ENCODE measurements around the gene SLC38A8.

The SLC38A8 gene

GRCh38 chr16:83968306-83968851 lies 74.2 kb downstream of the SLC38A8 start:
- no peak for TF ChIP-seq CTCF (IDR thresholded peaks at IDR 0.05; ENCODE audit: low read depth, low read length, missing control alignments)
- in situ Hi-C loops (cut with HindIII; ENCODE audit: low sequenced_read_pairs): no loop called here
- DNase-seq (ENCODE audit: low read depth): no peak
- peak overlapping the region; percentile 16 for H3K4me3 ChIP-seq (ENCODE audit: low read depth, low read length)

GRCh38 chr16:83967838-83968305 lies 74.7 kb downstream of the SLC38A8 start, which contains the start of gene NECAB2:
Gene NECAB2 (plus strand): TSS chr16:83968244. CDS start chr16:83968649, 405 bp downstream.
- DNase-seq (ENCODE audit: low read depth): no peak
- peak; percentile 43 for TF ChIP-seq CTCF (IDR thresholded peaks at IDR 0.05; ENCODE audit: low read depth, low read length, missing control alignments)
- in situ Hi-C loops (cut with HindIII; ENCODE audit: low sequenced_read_pairs): no loop called here
- H3K4me3 ChIP-seq (ENCODE audit: low read depth, low read length): peak within 1 kb of the TSS; percentile 16

GRCh38 chr16:83967091-83967490 lies 75.5 kb downstream of the SLC38A8 start:
- DNase-seq (ENCODE audit: low read depth): no peak
- in situ Hi-C loops (cut with HindIII; ENCODE audit: low sequenced_read_pairs): no loop called here
- no peak for TF ChIP-seq CTCF (IDR thresholded peaks at IDR 0.05; ENCODE audit: low read depth, low read length, missing control alignments)
- no peak overlapping the region for H3K4me3 ChIP-seq (ENCODE audit: low read depth, low read length)

- no peak for DNase-seq (ENCODE audit: low read depth)
- in situ Hi-C loops (cut with HindIII; ENCODE audit: low sequenced_read_pairs): no loop called here
- TF ChIP-seq CTCF (IDR thresholded peaks at IDR 0.05; ENCODE audit: low read depth, low read length, missing control alignments): no peak
- no peak overlapping the region for H3K4me3 ChIP-seq (ENCODE audit: low read depth, low read length)
Observed at GRCh38 chr16:83966153-83966696, 76.4 kb downstream of the SLC38A8 start.

GRCh38 chr16:83965444-83966152 lies 77.0 kb downstream of the SLC38A8 start:
- in situ Hi-C loops (cut with HindIII; ENCODE audit: low sequenced_read_pairs): no loop called here
- H3K4me3 ChIP-seq (ENCODE audit: low read depth, low read length): no peak overlapping the region
- no peak for TF ChIP-seq CTCF (IDR thresholded peaks at IDR 0.05; ENCODE audit: low read depth, low read length, missing control alignments)
- no peak for DNase-seq (ENCODE audit: low read depth)

GRCh38 chr16:83964684-83965443 lies 77.7 kb downstream of the SLC38A8 start:
- in situ Hi-C loops (cut with HindIII; ENCODE audit: low sequenced_read_pairs): no loop called here
- no peak overlapping the region for H3K4me3 ChIP-seq (ENCODE audit: low read depth, low read length)
- DNase-seq (ENCODE audit: low read depth): no peak
- TF ChIP-seq CTCF (IDR thresholded peaks at IDR 0.05; ENCODE audit: low read depth, low read length, missing control alignments): no peak
